Neural cell (in vitro differentiated cells): Measurements from ENCODE around the gene PDE4D. TPM values are rescaled to one million over a fixed set of nuclear protein-coding genes. Genes with fewer than 3 reads are reported as not detected.
A peak's percentile ranks its signal among the peaks of the same experiment; 100 is the strongest.

Source experiments
- H2AFZ ChIP-seq: fragments of 200-600, 300-800 bp; sonication (generic), shearing (Covaris generic); 2 replicates; pipeline ENCODE4 v1.6.0; 2014; ENCODE audit warnings: low read depth, mild to moderate bottlenecking, antibody characterized with exemption, low read length, moderate library complexity
- H3F3A ChIP-seq: fragments of 200-600 bp; shearing (Covaris generic); 2 replicates; pipeline ENCODE4 v1.6.1; 2016; ENCODE audit warnings: mild to moderate bottlenecking, moderate library complexity, mixed read lengths, antibody characterized with exemption, low read length; ENCODE audit not compliant: insufficient read depth, poor library complexity, severe bottlenecking
- H3K27ac ChIP-seq: fragments of 200-600, 300-800 bp; sonication (generic), shearing (Covaris generic); 2 replicates; pipeline ENCODE4 v1.5.1; 2014; ENCODE audit warnings: mild to moderate bottlenecking, low read length, moderate library complexity
- H3K27me3 ChIP-seq: fragments of 300-800, 200-600 bp; sonication (generic), shearing (Covaris generic); 2 replicates; pipeline ENCODE4 v1.6.0; 2014; ENCODE audit warnings: mild to moderate bottlenecking, low read depth, low read length, moderate library complexity; ENCODE audit not compliant: insufficient read depth
- H3K36me3 ChIP-seq: fragments of 300-800, 200-600 bp; sonication (generic), shearing (Covaris generic); 2 replicates; pipeline ENCODE4 v1.5.1; 2014; ENCODE audit warnings: mild to moderate bottlenecking, antibody characterized with exemption, low read length, moderate library complexity; ENCODE audit not compliant: insufficient read depth
- H3K4me2 ChIP-seq: fragments of 300-800, 200-600 bp; sonication (generic), shearing (Covaris generic); 2 replicates; pipeline ENCODE4 v1.6.0; 2014; ENCODE audit warnings: mild to moderate bottlenecking, low read length
- H3K4me3 ChIP-seq: fragments of 300-800, 200-600 bp; sonication (generic), shearing (Covaris generic); 2 replicates; pipeline ENCODE4 v1.5.1; 2014; ENCODE audit warnings: mild to moderate bottlenecking, low read length, moderate library complexity
- H3K79me2 ChIP-seq: fragments of 200-600 bp; shearing (Covaris generic); replicated peaks from 2 replicates; pipeline ENCODE4 v1.6.0; 2014; ENCODE audit warnings: mild to moderate bottlenecking, low read length, moderate library complexity; ENCODE audit not compliant: insufficient read depth
- H3K9ac ChIP-seq: fragments of 300-800, 200-600 bp; sonication (generic), shearing (Covaris generic); 2 replicates; pipeline ENCODE4 v1.6.1; 2016; ENCODE audit warnings: mild to moderate bottlenecking, low read length, mixed read lengths
- H3K9me2 ChIP-seq: fragments of 200-600 bp; shearing (Covaris generic); 2 replicates; pipeline ENCODE4 v1.6.1; 2016; ENCODE audit warnings: mild to moderate bottlenecking, low read length, mixed read lengths; ENCODE audit not compliant: insufficient read depth
- H3K9me3 ChIP-seq: fragments of 200-600, 300-800 bp; sonication (generic), shearing (Covaris generic); 2 replicates; pipeline ENCODE4 v1.6.1; 2016; ENCODE audit warnings: mild to moderate bottlenecking, mixed run types, low read length, moderate library complexity, mixed read lengths
- H4K20me1 ChIP-seq: fragments of 200-600 bp; shearing (Covaris generic); 2 replicates; pipeline ENCODE4 v1.6.1; 2016; ENCODE audit warnings: mild to moderate bottlenecking, mixed run types; ENCODE audit not compliant: insufficient read depth
- CTCF ChIP-seq: fragments of 450-650 bp; IDR thresholded peaks from 2 replicates; pipeline ENCODE4 v1.5.1; 2014; ENCODE audit warnings: antibody characterized with exemption, mild to moderate bottlenecking, moderate library complexity; ENCODE audit not compliant: poor library complexity, severe bottlenecking
- EP300 ChIP-seq: fragments of 450-650 bp; conservative IDR thresholded peaks from 2 replicates; pipeline ENCODE4 v1.6.1; 2014; ENCODE audit warnings: antibody characterized with exemption, mild to moderate bottlenecking, moderate library complexity; ENCODE audit not compliant: poor library complexity, severe bottlenecking
- EZH2 ChIP-seq: fragments of 200-600, 300-800 bp; shearing (Covaris generic), sonication (generic); IDR thresholded peaks from 2 replicates; pipeline ENCODE4 v1.6.1; 2014; ENCODE audit warnings: antibody characterized with exemption, low read length, borderline replicate concordance, mild to moderate bottlenecking; ENCODE audit not compliant: insufficient read depth, poor library complexity, severe bottlenecking
- MXI1 ChIP-seq: fragments of 450-650 bp; conservative IDR thresholded peaks from 2 replicates; pipeline ENCODE4 v1.6.1; 2014; ENCODE audit warnings: antibody characterized with exemption, mild to moderate bottlenecking; ENCODE audit not compliant: poor library complexity, severe bottlenecking
- POLR2AphosphoS5 ChIP-seq: IDR thresholded peaks from 2 replicates; pipeline ENCODE4 v1.6.1; 2012
- RAD21 ChIP-seq: fragments of 450-650 bp; conservative IDR thresholded peaks from 2 replicates; pipeline ENCODE4 v1.6.1; 2014; ENCODE audit warnings: antibody characterized with exemption, mild to moderate bottlenecking, moderate library complexity
- REST ChIP-seq: IDR thresholded peaks from 2 replicates; pipeline ENCODE4 v1.6.1; 2012; ENCODE audit warnings: borderline replicate concordance
- SMC3 ChIP-seq: fragments of 450-650 bp; conservative IDR thresholded peaks from 2 replicates; pipeline ENCODE4 v1.6.1; 2014; ENCODE audit warnings: antibody characterized with exemption, mild to moderate bottlenecking, moderate library complexity; ENCODE audit not compliant: poor library complexity
- TAF1 ChIP-seq: IDR thresholded peaks from 2 replicates; pipeline ENCODE4 v1.6.1; 2012; ENCODE audit warnings: low read depth
- polyA plus RNA-seq: library from polyadenylated mRNA; depleted of rRNA; stranded (reverse); fragments of >200 nt; gene quantifications from 2 replicates; pipeline ENCODE4 v1.2.3, GENCODE V29; 2014

PDE4D gene
- polyA plus RNA-seq, 1 donor from 2014 or later = 42.8 TPM

GRCh38 chr5:59503220-59503619, 390.3 kb downstream of the PDE4D start:
- TF ChIP-seq REST = no peak
- no peak for TF ChIP-seq MXI1
- TF ChIP-seq TAF1 = no peak
- TF ChIP-seq EP300 = peak; percentile 43
- peak; percentile 52 for TF ChIP-seq POLR2AphosphoS5
- no peak overlapping the region for H3K4me3 ChIP-seq
- no peaks in the 10 kb centered on the region for H3K79me2 ChIP-seq
- no peaks in the 10 kb centered on the region for H3K36me3 ChIP-seq
- no peak overlapping the region for H3K9ac ChIP-seq
- H3K27ac ChIP-seq = no peak overlapping the region
- no peaks in the 10 kb centered on the region for H3K9me3 ChIP-seq
- peak overlapping the region; percentile 13 for H3K4me2 ChIP-seq
- H3K9me2 ChIP-seq = no peaks in the 10 kb centered on the region
- no peaks in the 10 kb centered on the region for H3F3A ChIP-seq
- H4K20me1 ChIP-seq = no peaks in the 10 kb centered on the region
- H3K27me3 ChIP-seq = no peaks in the 10 kb centered on the region
- no peak overlapping the region for H2AFZ ChIP-seq

GRCh38 chr5:59501316-59501715, 392.2 kb downstream of the PDE4D start:
- H3K4me2 ChIP-seq = peak overlapping the region; percentile 6
- no peaks in the 10 kb centered on the region for H4K20me1 ChIP-seq
- H2AFZ ChIP-seq = no peak overlapping the region
- H3F3A ChIP-seq = no peaks in the 10 kb centered on the region
- no peaks in the 10 kb centered on the region for H3K9me3 ChIP-seq
- no peaks in the 10 kb centered on the region for H3K27me3 ChIP-seq
- no peaks in the 10 kb centered on the region for H3K9me2 ChIP-seq
- no peak overlapping the region for H3K4me3 ChIP-seq
- H3K79me2 ChIP-seq = no peaks in the 10 kb centered on the region
- TF ChIP-seq RAD21 (no peak), POLR2AphosphoS5 (no peak), TAF1 (no peak), REST (no peak), MXI1 (no peak), SMC3 (no peak), CTCF (no peak), EP300 (no peak), EZH2 (no peak)
- no peaks in the 10 kb centered on the region for H3K36me3 ChIP-seq
- H3K9ac ChIP-seq = no peak overlapping the region
- H3K27ac ChIP-seq = peak overlapping the region; percentile 51
